GM12878 (cell line): Measurements from ENCODE around the gene ANKDD1A.

ENCODE experiments used
- ASH2L ChIP-seq: fragments of 300-600, 200-600 bp; sonication (generic); IDR thresholded peaks from 2 replicates; pipeline ENCODE4 v1.6.1; 2017; ENCODE audit warnings: low read depth, mild to moderate bottlenecking, borderline replicate concordance
- CHD2 ChIP-seq: IDR thresholded peaks from 2 replicates; pipeline ENCODE4 v1.6.1; 2011; ENCODE audit warnings: low read depth, low read length, improper control_type of control experiment, borderline replicate concordance
- CTCF ChIP-seq, 3 experiments: IDR thresholded peaks in 2 of 3; conservative IDR thresholded peaks in 1 of 3; 2 replicates each; pipeline ENCODE4 v1.5.1; 2011; ENCODE audit warnings: low read depth in 3 of 3, low read length in 3 of 3, mild to moderate bottlenecking in 3 of 3, control low read depth in 2 of 3, moderate library complexity in 2 of 3, inconsistent platforms in 1 of 3, mixed read lengths in 1 of 3; ENCODE audit not compliant: control insufficient read depth in 2 of 3, insufficient read depth in 1 of 3; ENCODE audit errors: extremely low read depth in 1 of 3
- JUNB ChIP-seq: IDR thresholded peaks from 2 replicates; pipeline ENCODE4 v1.6.1; 2016; ENCODE audit warnings: antibody characterized with exemption, mild to moderate bottlenecking
- KDM1A ChIP-seq: fragments of 200-600 bp; sonication (generic); IDR thresholded peaks from 2 replicates; pipeline ENCODE4 v1.6.1; 2016; ENCODE audit warnings: borderline replicate concordance
- MXI1 ChIP-seq: fragments of 150-350 bp; IDR thresholded peaks from 2 replicates; pipeline ENCODE4 v1.6.1; 2011; ENCODE audit warnings: low read depth, mild to moderate bottlenecking, inconsistent platforms, low read length, improper control_type of control experiment
- POLR2A ChIP-seq: IDR thresholded peaks from 2 replicates; pipeline ENCODE4 v1.6.1; 2011; ENCODE audit warnings: low read depth, mild to moderate bottlenecking, low read length
- RFX5 ChIP-seq: IDR thresholded peaks from 2 replicates; pipeline ENCODE4 v1.6.1; 2011; ENCODE audit warnings: low read depth, low read length, improper control_type of control experiment
- SIX5 ChIP-seq: IDR thresholded peaks from 2 replicates; pipeline ENCODE4 v1.6.1; 2011; ENCODE audit warnings: mild to moderate bottlenecking, low read depth, low read length, moderate library complexity; ENCODE audit not compliant: severe bottlenecking
- TAF1 ChIP-seq: IDR thresholded peaks from 2 replicates; pipeline ENCODE4 v1.6.1; 2011; ENCODE audit warnings: mild to moderate bottlenecking, low read depth, low read length, borderline replicate concordance
- ZBTB33 ChIP-seq: fragments of 450-650 bp; IDR thresholded peaks from 2 replicates; pipeline ENCODE4 v1.6.1; 2017; ENCODE audit warnings: mild to moderate bottlenecking
- ZSCAN29 ChIP-seq: fragments of 450-650 bp; IDR thresholded peaks from 2 replicates; pipeline ENCODE4 v1.6.1; 2017; ENCODE audit warnings: mild to moderate bottlenecking, moderate library complexity

GRCh38 chr15:64906402-64906801 is 5.3 kb upstream of the ANKDD1A start:
- TF ChIP-seq RFX5 = no peak
- no peak for TF ChIP-seq CTCF (IDR thresholded peaks at IDR 0.05 in 2 of 3, conservative IDR thresholded peaks at IDR 0.05 in 1 of 3; ENCODE audit: control insufficient read depth in 2 of 3, extremely low read depth in 1 of 3, insufficient read depth in 1 of 3, low read depth in 3 of 3, low read length in 3 of 3)
- no peak for TF ChIP-seq MXI1
- TF ChIP-seq POLR2A = no peak
- no peak for TF ChIP-seq CHD2
- TF ChIP-seq KDM1A = no peak
- TF ChIP-seq ZBTB33 = no peak
- no peak for TF ChIP-seq SIX5
- TF ChIP-seq JUNB = no peak
- no peak for TF ChIP-seq TAF1
- no peak for TF ChIP-seq ZSCAN29
- TF ChIP-seq ASH2L = no peak
